Endodermal cell (in vitro differentiated cells): ENCODE data around the gene LARP1. TPM values are rescaled to one million over a fixed set of nuclear protein-coding genes. Genes with fewer than 3 reads are reported as not detected.
A peak's percentile ranks its signal among the peaks of the same experiment; 100 is the strongest.

ENCODE experiments used
- DNase-seq: peaks from one replicate; pipeline ENCODE4 v3.0.0-alpha.2; 2017
- H3K27ac ChIP-seq: 2 replicates; pipeline ENCODE4 v1.5.1; 2013; ENCODE audit warnings: mild to moderate bottlenecking, low read depth, low read length, moderate library complexity
- H3K27me3 ChIP-seq: 2 replicates; pipeline ENCODE4 v1.6.1; 2013; ENCODE audit warnings: mild to moderate bottlenecking, low read length, moderate library complexity; ENCODE audit not compliant: insufficient read depth, control insufficient read depth, poor library complexity, severe bottlenecking
- H3K36me3 ChIP-seq: 2 replicates; pipeline ENCODE4 v1.7.0; 2013; ENCODE audit warnings: mild to moderate bottlenecking, low read length, moderate library complexity; ENCODE audit not compliant: control insufficient read depth, insufficient read depth
- H3K4me1 ChIP-seq: one replicate; pipeline ENCODE4 v1.7.0; 2013; ENCODE audit warnings: low read length; ENCODE audit not compliant: control insufficient read depth, insufficient read depth
- H3K4me3 ChIP-seq: 2 replicates; pipeline ENCODE4 v1.5.1; 2013; ENCODE audit warnings: mild to moderate bottlenecking, low read length, moderate library complexity
- H3K9ac ChIP-seq: 2 replicates; pipeline ENCODE4 v1.6.1; 2013; ENCODE audit warnings: mild to moderate bottlenecking, low read length, moderate library complexity; ENCODE audit not compliant: poor library complexity, severe bottlenecking; ENCODE audit errors: extremely low read depth
- H3K9me3 ChIP-seq: 2 replicates; pipeline ENCODE4 v1.6.1; 2013; ENCODE audit warnings: mild to moderate bottlenecking, low read length, moderate library complexity; ENCODE audit not compliant: control insufficient read depth
- H3K27ac Mint-ChIP-seq: 2 replicates; pipeline ENCODE4 v1.8.0; 2020; ENCODE audit warnings: mixed read lengths
- H3K27me3 Mint-ChIP-seq: 2 replicates; pipeline ENCODE4 v1.8.0; 2021; ENCODE audit warnings: mild to moderate bottlenecking, mixed read lengths; ENCODE audit not compliant: insufficient read depth
- H3K36me3 Mint-ChIP-seq: 2 replicates; pipeline ENCODE4 v1.8.0; 2020; ENCODE audit warnings: low read depth, mixed read lengths
- H3K4me1 Mint-ChIP-seq: 2 replicates; pipeline ENCODE4 v1.8.0; 2020; ENCODE audit warnings: mixed read lengths
- H3K4me3 Mint-ChIP-seq: 2 replicates; pipeline ENCODE4 v1.8.0; 2020; ENCODE audit warnings: mild to moderate bottlenecking, moderate library complexity, mixed read lengths
- H3K9me3 Mint-ChIP-seq: 2 replicates; pipeline ENCODE4 v1.8.0; 2020; ENCODE audit warnings: mild to moderate bottlenecking, mixed read lengths
- WGBS, 2 experiments: methylation state at CpG; one replicate each; pipeline versions ENCODE4 v1.1.5 to v1.1.7; 2013; ENCODE audit warnings: missing lambda C conversion rate in 2 of 2, mixed read lengths in 1 of 2; ENCODE audit not compliant: insufficient coverage in 1 of 2, insufficient read length in 1 of 2; 5-methylcytosine and 5-hydroxymethylcytosine counted together
- total RNA-seq, 2 donors: library from RNA; stranded (reverse); fragmentation: NEBNext Ultra II Directional in 1 of 2; extraction: Animal tissue kit (Norgen Biotek cat#: 25700) in 1 of 2; gene quantifications; 2 replicates in 1 of 2; 3 replicates in 1 of 2; pipeline ENCODE4 v1.2.1, GENCODE V29; 2021
- TF ChIP-seq, protein P1 (sequence below): fragments of 200-600 bp; sonication (generic); conservative IDR thresholded peaks from 2 replicates; pipeline ENCODE4 v1.5.0; 2021; ENCODE audit warnings: antibody characterized with exemption, mild to moderate bottlenecking

Gene LARP1
- total RNA-seq, 2 donors from 2014 or later, result 193 to 273 TPM

DNA sequence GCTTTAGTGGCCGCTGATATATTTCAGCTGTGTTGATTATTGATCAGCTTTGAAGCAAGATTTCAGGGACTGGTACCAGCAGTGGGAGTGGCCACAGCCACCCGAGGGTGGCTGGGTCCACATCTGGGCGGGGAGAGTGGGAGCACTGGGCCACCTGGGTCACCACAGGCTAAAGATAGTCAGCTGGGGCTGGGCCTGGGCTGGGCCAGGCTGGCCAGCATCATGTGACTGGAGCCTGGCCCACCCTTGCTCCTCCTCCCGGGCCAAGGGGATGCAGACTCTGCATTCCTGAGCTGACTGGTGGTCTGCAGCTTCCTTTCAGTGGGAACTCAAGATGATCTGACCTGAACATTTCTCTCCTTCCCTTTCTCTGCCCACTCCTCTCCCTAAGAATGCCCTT is 27.1 kb downstream of the LARP1 start:
- peak; percentile 69 for DNase-seq
- Mint-ChIP-seq H3K27ac (peak overlapping the region; percentile 0), H3K4me3 (no peak overlapping the region)

DNA sequence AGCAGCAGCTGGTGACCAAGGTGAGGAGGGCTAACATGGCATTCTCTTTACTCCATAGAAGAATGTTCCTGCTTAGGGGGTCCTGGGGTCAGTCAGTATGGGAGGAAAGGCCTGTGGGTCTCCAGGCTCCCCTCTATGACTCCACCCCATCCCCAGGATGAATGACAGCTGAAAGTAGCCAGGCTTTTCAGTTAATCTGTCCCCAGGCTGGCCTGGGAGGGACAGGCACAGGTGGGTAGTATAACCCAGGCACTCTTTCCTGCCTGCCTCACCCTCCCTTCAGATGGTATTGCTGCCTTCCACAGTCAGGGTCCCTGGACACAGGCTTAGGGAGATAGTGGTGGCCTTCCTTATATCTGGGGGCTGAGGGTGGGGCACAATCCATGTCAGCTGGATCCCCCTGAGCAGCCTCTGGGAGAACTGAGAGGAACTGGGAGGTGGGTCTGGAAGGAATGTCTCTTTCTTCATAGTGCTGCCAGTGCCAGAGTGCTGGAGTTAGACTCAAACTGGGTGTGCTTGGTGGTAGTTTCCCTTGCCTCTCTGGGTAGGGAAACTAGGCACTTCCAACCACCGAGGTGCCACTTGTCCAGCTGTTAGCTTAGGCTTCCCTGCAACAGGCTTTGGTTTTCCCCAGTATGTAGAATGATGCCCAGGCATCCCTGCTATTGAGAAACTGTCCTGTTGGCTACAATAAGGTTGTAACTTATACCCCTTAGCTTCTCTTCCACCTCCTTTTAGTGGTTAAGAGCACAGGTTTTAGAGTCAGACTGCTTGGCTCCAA is 27.8 kb downstream of the LARP1 start:
- peaks cover 65% of the 10 kb centered on the region for H3K4me1 Mint-ChIP-seq
- TF ChIP-seq, protein P1, sequence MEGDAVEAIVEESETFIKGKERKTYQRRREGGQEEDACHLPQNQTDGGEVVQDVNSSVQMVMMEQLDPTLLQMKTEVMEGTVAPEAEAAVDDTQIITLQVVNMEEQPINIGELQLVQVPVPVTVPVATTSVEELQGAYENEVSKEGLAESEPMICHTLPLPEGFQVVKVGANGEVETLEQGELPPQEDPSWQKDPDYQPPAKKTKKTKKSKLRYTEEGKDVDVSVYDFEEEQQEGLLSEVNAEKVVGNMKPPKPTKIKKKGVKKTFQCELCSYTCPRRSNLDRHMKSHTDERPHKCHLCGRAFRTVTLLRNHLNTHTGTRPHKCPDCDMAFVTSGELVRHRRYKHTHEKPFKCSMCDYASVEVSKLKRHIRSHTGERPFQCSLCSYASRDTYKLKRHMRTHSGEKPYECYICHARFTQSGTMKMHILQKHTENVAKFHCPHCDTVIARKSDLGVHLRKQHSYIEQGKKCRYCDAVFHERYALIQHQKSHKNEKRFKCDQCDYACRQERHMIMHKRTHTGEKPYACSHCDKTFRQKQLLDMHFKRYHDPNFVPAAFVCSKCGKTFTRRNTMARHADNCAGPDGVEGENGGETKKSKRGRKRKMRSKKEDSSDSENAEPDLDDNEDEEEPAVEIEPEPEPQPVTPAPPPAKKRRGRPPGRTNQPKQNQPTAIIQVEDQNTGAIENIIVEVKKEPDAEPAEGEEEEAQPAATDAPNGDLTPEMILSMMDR, result no peak
- Histone ChIP-seq H3K27ac (no peak overlapping the region), H3K27me3 (no peaks in the 10 kb centered on the region), H3K9me3 (no peaks in the 10 kb centered on the region), H3K4me3 (peak overlapping the region; percentile 50), H3K36me3 (no peaks in the 10 kb centered on the region), H3K9ac (no peak overlapping the region), H3K4me1 (peaks cover 31% of the 10 kb centered on the region)
- H3K27me3 Mint-ChIP-seq, result no peaks in the 10 kb centered on the region
- no peak for DNase-seq
- H3K27ac Mint-ChIP-seq, result peak overlapping the region; percentile 0
- H3K4me3 Mint-ChIP-seq, result no peak overlapping the region
- WGBS, 2 experiments, result 92% methylated on average over 1 of the region's 1 CpG; no CpG with 5 or more reads in 1 of the 2 experiments
- H3K9me3 Mint-ChIP-seq, result no peaks in the 10 kb centered on the region
- H3K36me3 Mint-ChIP-seq, result peaks cover 5% of the 10 kb centered on the region

More for the DNA sequence above, 27.1 kb downstream of the LARP1 start:
- WGBS, 2 experiments, result 76 to 80% methylated on average over 1 to 4 of the region's 4 CpGs
- Histone ChIP-seq H3K27ac (no peak overlapping the region), H3K9ac (no peak overlapping the region), H3K4me1 (peaks cover 31% of the 10 kb centered on the region), H3K36me3 (no peaks in the 10 kb centered on the region), H3K4me3 (no peak overlapping the region), H3K27me3 (no peaks in the 10 kb centered on the region), H3K9me3 (no peaks in the 10 kb centered on the region)
- Mint-ChIP-seq H3K27me3 (no peaks in the 10 kb centered on the region), H3K4me1 (peaks cover 58% of the 10 kb centered on the region), H3K36me3 (peaks cover 5% of the 10 kb centered on the region), H3K9me3 (no peaks in the 10 kb centered on the region)
- TF ChIP-seq, protein P1, result no peak

DNA sequence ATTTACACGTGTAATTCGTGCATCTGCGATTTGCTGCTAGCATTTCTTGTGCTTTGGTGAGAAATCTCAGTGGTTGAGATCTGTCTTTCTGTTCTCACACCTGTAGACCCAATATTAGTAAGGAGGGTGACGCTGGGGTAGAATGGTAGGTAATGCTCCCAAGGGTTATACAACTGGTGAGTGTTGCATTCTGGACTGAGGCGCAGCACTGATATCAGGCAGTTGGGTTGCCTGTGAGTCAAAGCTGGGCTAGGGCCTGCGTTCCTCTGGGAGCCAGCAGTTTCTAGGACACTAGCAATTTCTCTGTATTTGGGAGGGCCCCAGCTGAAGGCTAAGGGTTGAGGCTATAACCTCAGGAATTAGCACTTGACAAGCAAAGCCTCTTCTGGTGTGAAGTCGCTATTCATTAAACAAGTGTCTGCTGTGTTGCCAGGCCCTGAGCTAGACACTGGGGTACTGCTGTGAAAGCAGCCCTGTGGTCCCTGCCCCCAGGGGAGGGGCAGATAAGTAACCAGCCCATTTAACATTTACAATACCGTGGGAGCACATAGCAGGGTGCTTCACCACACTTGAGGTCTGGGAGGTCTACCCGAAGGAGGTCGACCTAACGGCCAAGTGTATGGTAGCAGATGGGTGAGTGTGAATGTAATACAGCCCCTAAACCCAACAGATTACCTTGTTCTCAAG is 28.7 kb downstream of the LARP1 start:
- Histone ChIP-seq H3K27ac (peak overlapping the region; percentile 25), H3K4me1 (peaks cover 31% of the 10 kb centered on the region), H3K36me3 (no peaks in the 10 kb centered on the region), H3K27me3 (no peaks in the 10 kb centered on the region), H3K9ac (no peak overlapping the region), H3K9me3 (no peaks in the 10 kb centered on the region), H3K4me3 (peak overlapping the region; percentile 50)
- Mint-ChIP-seq H3K27me3 (no peaks in the 10 kb centered on the region), H3K36me3 (peaks cover 8% of the 10 kb centered on the region), H3K4me1 (peaks cover 68% of the 10 kb centered on the region), H3K27ac (peak overlapping the region; percentile 23), H3K4me3 (no peak overlapping the region), H3K9me3 (no peaks in the 10 kb centered on the region)
- 73 to 91% methylated on average over 7 to 11 of the region's 11 CpGs for WGBS, 2 experiments
- DNase-seq, result peak; percentile 69
- TF ChIP-seq, protein P1, result no peak
